C4-2B (cell line): ENCODE data around the gene GALNT12.

Experiments used
- CTCF ChIP-seq: fragments of 450-650 bp; conservative IDR thresholded peaks from 2 replicates; pipeline ENCODE4 v1.5.1; 2017; ENCODE audit warnings: mild to moderate bottlenecking
- ZFX ChIP-seq: fragments of 450-650 bp; IDR thresholded peaks from 2 replicates; pipeline ENCODE4 v1.6.1; 2017

GRCh38 chr9:98837516-98837915 lies 30.0 kb downstream of the GALNT12 start:
- TF ChIP-seq CTCF (no peak), ZFX (no peak)
